Fibroblast of peridontal ligament (primary cell): Measurements from ENCODE around the gene PGLYRP2.
"Not testable (repeated sequence)": the region's sequence is repeated elsewhere in the genome, so short reads cannot be mapped to it uniquely, and the experiment has no call there.

Experiments
- DNase-seq: peaks from one replicate; pipeline ENCODE4 v3.0.0-alpha.2; 2010; ENCODE audit errors: extremely low read depth

PGLYRP2 gene

GRCh38 chr19:15479391-15480345, at the start of gene PGLYRP2:
Gene PGLYRP2, minus strand, starts transcription at chr19:15479501. Its CDS starts 130 bp downstream, at chr19:15479371.
- no peak for DNase-seq

GRCh38 chr19:15527705-15528104, 48.4 kb upstream of the PGLYRP2 start:
- DNase-seq = no peak

- DNase-seq = no peak
Observed at GRCh38 chr19:15526408-15526807, 47.1 kb upstream of the PGLYRP2 start.

GRCh38 chr19:15525291-15525690, 46.0 kb upstream of the PGLYRP2 start:
- no peak for DNase-seq

GRCh38 chr19:15524781-15525180, 45.5 kb upstream of the PGLYRP2 start:
- no peak for DNase-seq

GRCh38 chr19:15519433-15519976, 40.2 kb upstream of the PGLYRP2 start:
- no peak for DNase-seq

GRCh38 chr19:15517778-15518177, 38.5 kb upstream of the PGLYRP2 start:
- no peak for DNase-seq

- no peak for DNase-seq
Observed at GRCh38 chr19:15516363-15516762, 37.1 kb upstream of the PGLYRP2 start.

- DNase-seq = not testable (repeated sequence)
Observed at GRCh38 chr19:15515227-15515625, 35.9 kb upstream of the PGLYRP2 start.

- DNase-seq = no peak
Observed at GRCh38 chr19:15511671-15512424, 32.5 kb upstream of the PGLYRP2 start.

GRCh38 chr19:15508035-15508710, 28.9 kb upstream of the PGLYRP2 start, which contains the start of gene CYP4F22:
Gene CYP4F22, plus strand, starts transcription at chr19:15508525. Its CDS starts 16,812 bp downstream, at chr19:15525337.
- DNase-seq = no peak

- DNase-seq = no peak
Observed at GRCh38 chr19:15507068-15508034, 28.1 kb upstream of the PGLYRP2 start.

GRCh38 chr19:15506074-15506571, 26.8 kb upstream of the PGLYRP2 start:
- no peak for DNase-seq

GRCh38 chr19:15502264-15502663, 23.0 kb upstream of the PGLYRP2 start:
- DNase-seq = no peak

GRCh38 chr19:15501596-15501995, 22.3 kb upstream of the PGLYRP2 start:
- DNase-seq = no peak

GRCh38 chr19:15498910-15499309, 19.6 kb upstream of the PGLYRP2 start:
- no peak for DNase-seq

GRCh38 chr19:15498156-15498858, 19.0 kb upstream of the PGLYRP2 start:
- DNase-seq = no peak

- DNase-seq = no peak
Observed at GRCh38 chr19:15495151-15495550, 15.8 kb upstream of the PGLYRP2 start.

GRCh38 chr19:15488489-15489226, 9.4 kb upstream of the PGLYRP2 start:
- no peak for DNase-seq
